HepG2 (cell line): ENCODE data around the gene SCRT2. TPM values are rescaled to one million over a fixed set of nuclear protein-coding genes. Genes with fewer than 3 reads are reported as not detected.

Experiments used
- ARNT2 ChIP-seq: sonication (generic); formaldehyde crosslinking; IDR thresholded peaks from 2 replicates; pipeline ENCODE4 v1.8.0; 2022; ENCODE audit warnings: mild to moderate bottlenecking, low read depth, missing genetic modification reagents, moderate library complexity
- GZF1 ChIP-seq: sonication (generic); formaldehyde crosslinking; IDR thresholded peaks from 2 replicates; pipeline ENCODE4 v1.5.1; 2020; ENCODE audit warnings: mild to moderate bottlenecking, missing genetic modification reagents
- HNRNPLL ChIP-seq: fragments of 200-400 bp; formaldehyde crosslinking; IDR thresholded peaks from 2 replicates; pipeline ENCODE4 v1.6.1; 2017; ENCODE audit warnings: mild to moderate bottlenecking, low read depth, low read length; ENCODE audit not compliant: poor library complexity, severe bottlenecking
- JUNB ChIP-seq: sonication (generic); formaldehyde crosslinking; IDR thresholded peaks from 2 replicates; pipeline ENCODE4 v1.8.0; 2022; ENCODE audit warnings: missing genetic modification reagents, mild to moderate bottlenecking, borderline replicate concordance
- NAIF1 ChIP-seq: sonication (generic); formaldehyde crosslinking; IDR thresholded peaks from 2 replicates; pipeline ENCODE4 v1.5.0; 2020; ENCODE audit warnings: mild to moderate bottlenecking, missing genetic modification reagents, borderline replicate concordance
- RELA ChIP-seq: sonication (generic); formaldehyde crosslinking; IDR thresholded peaks from 2 replicates; pipeline ENCODE4 v1.4.0; 2020; ENCODE audit warnings: missing genetic modification reagents
- SKI ChIP-seq: fragments of 450-650 bp; IDR thresholded peaks from one replicate; pipeline ENCODE4 v1.6.1; 2018; ENCODE audit warnings: mild to moderate bottlenecking; ENCODE audit not compliant: partially characterized antibody
- SNAI1 ChIP-seq: sonication (generic); formaldehyde crosslinking; IDR thresholded peaks from 2 replicates; pipeline ENCODE4 v1.5.0; 2020; ENCODE audit warnings: mild to moderate bottlenecking, missing genetic modification reagents, borderline replicate concordance
- TMF1 ChIP-seq: sonication (generic); formaldehyde crosslinking; IDR thresholded peaks from 2 replicates; pipeline ENCODE4 v1.8.1; 2022; ENCODE audit warnings: low read depth, missing genetic modification reagents
- ZNF34 ChIP-seq: sonication (generic); formaldehyde crosslinking; IDR thresholded peaks from 2 replicates; pipeline ENCODE4 v1.4.0; 2020; ENCODE audit warnings: mild to moderate bottlenecking, missing genetic modification reagents, borderline replicate concordance
- ZNF441 ChIP-seq: sonication (generic); formaldehyde crosslinking; IDR thresholded peaks from 2 replicates; pipeline ENCODE4 v1.7.0; 2021; ENCODE audit warnings: missing genetic modification reagents, borderline replicate concordance
- ZNF768 ChIP-seq: sonication (generic); formaldehyde crosslinking; IDR thresholded peaks from 2 replicates; pipeline ENCODE4 v1.4.0; 2020; ENCODE audit warnings: missing genetic modification reagents
- ZNF776 ChIP-seq: sonication (generic); formaldehyde crosslinking; IDR thresholded peaks from 2 replicates; pipeline ENCODE4 v1.4.0; 2020; ENCODE audit warnings: mild to moderate bottlenecking, missing genetic modification reagents
- ZNF879 ChIP-seq: sonication (generic); formaldehyde crosslinking; IDR thresholded peaks from 2 replicates; pipeline ENCODE4 v1.8.1; 2023; ENCODE audit warnings: missing genetic modification reagents
- ZSCAN31 ChIP-seq: sonication (generic); formaldehyde crosslinking; IDR thresholded peaks from 2 replicates; pipeline ENCODE4 v1.5.0; 2020; ENCODE audit warnings: low read depth, mild to moderate bottlenecking, missing genetic modification reagents
- polyA plus RNA-seq, 8 experiments: library from polyadenylated mRNA; depleted of rRNA in 3 of 8; stranded (reverse) in 7 of 8; unstranded in 1 of 8; fragments of >200 nt; fragmentation: Illumina TruSeq in 4 of 8; extraction: Trizol in 4 of 8; gene quantifications; 2 replicates each; pipeline versions ENCODE4 v1.2.1 to v1.2.3, GENCODE V29; 2011 to 2016; ENCODE audit warnings: low read depth in 4 of 8, missing spikeins in 1 of 8, mixed read lengths in 1 of 8; ENCODE audit not compliant: insufficient read depth in 1 of 8
- total RNA-seq, 5 experiments: library from RNA; depleted of rRNA; stranded (reverse); fragments of >200 nt; fragmentation: Illumina TruSeq; extraction: Trizol; gene quantifications; 2 replicates each; pipeline ENCODE4 v1.2.3, GENCODE V29; 2016; ENCODE audit warnings: low read depth in 1 of 5
- TF ChIP-seq, protein P1 (sequence below): sonication (generic); formaldehyde crosslinking; IDR thresholded peaks from 2 replicates; pipeline ENCODE4 v1.5.1; 2020; ENCODE audit warnings: mild to moderate bottlenecking, missing genetic modification reagents, borderline replicate concordance
- TF ChIP-seq, protein P2 (sequence below): sonication (generic); formaldehyde crosslinking; IDR thresholded peaks from 2 replicates; pipeline ENCODE4 v1.8.0; 2022; ENCODE audit warnings: mild to moderate bottlenecking, missing genetic modification reagents, moderate library complexity
- TF ChIP-seq, protein P3 (sequence below): sonication (generic); formaldehyde crosslinking; IDR thresholded peaks from 2 replicates; pipeline ENCODE4 v1.4.0; 2020; ENCODE audit warnings: missing genetic modification reagents, borderline replicate concordance

The SCRT2 gene
- total and polyA plus RNA-seq, 2 of the 13 experiments (the other 11 are each of a cell fraction or from before 2014, with no cell fraction given): not detected

DNA sequence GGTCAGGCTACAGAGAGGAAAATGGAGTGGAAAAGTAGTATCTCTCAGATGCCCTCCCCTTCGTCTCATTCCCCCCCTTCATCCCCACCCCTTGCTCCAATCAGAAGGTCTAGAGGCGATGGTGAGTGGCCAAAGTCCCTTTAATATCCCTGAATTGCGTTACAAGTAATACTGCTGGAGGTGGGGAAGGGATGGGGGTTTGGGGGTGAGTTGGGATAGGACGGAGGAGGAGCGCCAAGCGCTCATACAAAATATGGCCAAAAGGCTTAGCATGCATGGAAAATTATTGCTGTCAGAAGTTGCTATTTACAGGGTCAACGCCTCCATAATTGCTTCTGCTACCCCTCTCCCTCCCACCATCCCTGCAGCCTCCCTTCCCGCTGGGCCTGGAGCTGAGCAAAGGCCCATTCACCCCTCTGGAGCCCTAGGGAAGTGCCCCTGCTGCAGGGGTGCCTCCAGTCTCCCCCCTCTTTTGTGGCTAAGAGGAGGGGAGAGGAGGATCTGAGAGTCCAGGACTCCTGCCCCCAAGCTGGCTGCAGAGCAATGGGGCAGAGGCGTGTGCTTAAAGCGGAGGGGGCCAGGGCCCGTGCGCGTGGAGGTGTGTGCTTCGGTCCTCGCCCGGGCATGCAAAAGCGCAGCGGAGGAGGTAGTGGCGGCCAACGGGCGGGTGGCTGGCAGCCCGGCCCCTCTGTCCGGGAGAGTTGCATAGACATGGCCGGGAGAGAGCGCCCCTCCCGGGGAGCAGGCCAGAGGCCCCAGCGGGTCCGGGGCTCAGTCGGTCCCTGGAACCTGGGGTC, 13.9 kb downstream of the SCRT2 start (continued):
- TF ChIP-seq, protein P1, sequence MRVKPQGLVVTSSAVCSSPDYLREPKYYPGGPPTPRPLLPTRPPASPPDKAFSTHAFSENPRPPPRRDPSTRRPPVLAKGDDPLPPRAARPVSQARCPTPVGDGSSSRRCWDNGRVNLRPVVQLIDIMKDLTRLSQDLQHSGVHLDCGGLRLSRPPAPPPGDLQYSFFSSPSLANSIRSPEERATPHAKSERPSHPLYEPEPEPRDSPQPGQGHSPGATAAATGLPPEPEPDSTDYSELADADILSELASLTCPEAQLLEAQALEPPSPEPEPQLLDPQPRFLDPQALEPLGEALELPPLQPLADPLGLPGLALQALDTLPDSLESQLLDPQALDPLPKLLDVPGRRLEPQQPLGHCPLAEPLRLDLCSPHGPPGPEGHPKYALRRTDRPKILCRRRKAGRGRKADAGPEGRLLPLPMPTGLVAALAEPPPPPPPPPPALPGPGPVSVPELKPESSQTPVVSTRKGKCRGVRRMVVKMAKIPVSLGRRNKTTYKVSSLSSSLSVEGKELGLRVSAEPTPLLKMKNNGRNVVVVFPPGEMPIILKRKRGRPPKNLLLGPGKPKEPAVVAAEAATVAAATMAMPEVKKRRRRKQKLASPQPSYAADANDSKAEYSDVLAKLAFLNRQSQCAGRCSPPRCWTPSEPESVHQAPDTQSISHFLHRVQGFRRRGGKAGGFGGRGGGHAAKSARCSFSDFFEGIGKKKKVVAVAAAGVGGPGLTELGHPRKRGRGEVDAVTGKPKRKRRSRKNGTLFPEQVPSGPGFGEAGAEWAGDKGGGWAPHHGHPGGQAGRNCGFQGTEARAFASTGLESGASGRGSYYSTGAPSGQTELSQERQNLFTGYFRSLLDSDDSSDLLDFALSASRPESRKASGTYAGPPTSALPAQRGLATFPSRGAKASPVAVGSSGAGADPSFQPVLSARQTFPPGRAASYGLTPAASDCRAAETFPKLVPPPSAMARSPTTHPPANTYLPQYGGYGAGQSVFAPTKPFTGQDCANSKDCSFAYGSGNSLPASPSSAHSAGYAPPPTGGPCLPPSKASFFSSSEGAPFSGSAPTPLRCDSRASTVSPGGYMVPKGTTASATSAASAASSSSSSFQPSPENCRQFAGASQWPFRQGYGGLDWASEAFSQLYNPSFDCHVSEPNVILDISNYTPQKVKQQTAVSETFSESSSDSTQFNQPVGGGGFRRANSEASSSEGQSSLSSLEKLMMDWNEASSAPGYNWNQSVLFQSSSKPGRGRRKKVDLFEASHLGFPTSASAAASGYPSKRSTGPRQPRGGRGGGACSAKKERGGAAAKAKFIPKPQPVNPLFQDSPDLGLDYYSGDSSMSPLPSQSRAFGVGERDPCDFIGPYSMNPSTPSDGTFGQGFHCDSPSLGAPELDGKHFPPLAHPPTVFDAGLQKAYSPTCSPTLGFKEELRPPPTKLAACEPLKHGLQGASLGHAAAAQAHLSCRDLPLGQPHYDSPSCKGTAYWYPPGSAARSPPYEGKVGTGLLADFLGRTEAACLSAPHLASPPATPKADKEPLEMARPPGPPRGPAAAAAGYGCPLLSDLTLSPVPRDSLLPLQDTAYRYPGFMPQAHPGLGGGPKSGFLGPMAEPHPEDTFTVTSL (CRISPR knock-in tag): no peak
- TF ChIP-seq SKI (no peak), SNAI1 (CRISPR knock-in tag) (peak; percentile 34; the same call in 1 of the 2 replicates), HNRNPLL (peak; percentile 50), JUNB (CRISPR knock-in tag) (0 out of 2 replicates have a peak, but pooled peaks have one; percentile 5), ZNF441 (CRISPR knock-in tag) (no peak), RELA (no peak), TMF1 (CRISPR knock-in tag) (no peak), NAIF1 (CRISPR knock-in tag) (no peak), ZNF776 (CRISPR knock-in tag) (peak; percentile 52), ZNF879 (no peak), ZSCAN31 (0 out of 2 replicates have a peak, but pooled peaks have one; percentile 33), ARNT2 (CRISPR knock-in tag) (peak; percentile 61; the same call in 1 of the 2 replicates), ZNF768 (CRISPR knock-in tag) (peak; percentile 63; the same call in 1 of the 2 replicates), GZF1 (CRISPR knock-in tag) (no peak), ZNF34 (no peak)
- TF ChIP-seq, protein P2, sequence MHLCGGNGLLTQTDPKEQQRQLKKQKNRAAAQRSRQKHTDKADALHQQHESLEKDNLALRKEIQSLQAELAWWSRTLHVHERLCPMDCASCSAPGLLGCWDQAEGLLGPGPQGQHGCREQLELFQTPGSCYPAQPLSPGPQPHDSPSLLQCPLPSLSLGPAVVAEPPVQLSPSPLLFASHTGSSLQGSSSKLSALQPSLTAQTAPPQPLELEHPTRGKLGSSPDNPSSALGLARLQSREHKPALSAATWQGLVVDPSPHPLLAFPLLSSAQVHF (CRISPR knock-in tag): 0 out of 2 replicates have a peak, but pooled peaks have one; percentile 14
- TF ChIP-seq, protein P3, sequence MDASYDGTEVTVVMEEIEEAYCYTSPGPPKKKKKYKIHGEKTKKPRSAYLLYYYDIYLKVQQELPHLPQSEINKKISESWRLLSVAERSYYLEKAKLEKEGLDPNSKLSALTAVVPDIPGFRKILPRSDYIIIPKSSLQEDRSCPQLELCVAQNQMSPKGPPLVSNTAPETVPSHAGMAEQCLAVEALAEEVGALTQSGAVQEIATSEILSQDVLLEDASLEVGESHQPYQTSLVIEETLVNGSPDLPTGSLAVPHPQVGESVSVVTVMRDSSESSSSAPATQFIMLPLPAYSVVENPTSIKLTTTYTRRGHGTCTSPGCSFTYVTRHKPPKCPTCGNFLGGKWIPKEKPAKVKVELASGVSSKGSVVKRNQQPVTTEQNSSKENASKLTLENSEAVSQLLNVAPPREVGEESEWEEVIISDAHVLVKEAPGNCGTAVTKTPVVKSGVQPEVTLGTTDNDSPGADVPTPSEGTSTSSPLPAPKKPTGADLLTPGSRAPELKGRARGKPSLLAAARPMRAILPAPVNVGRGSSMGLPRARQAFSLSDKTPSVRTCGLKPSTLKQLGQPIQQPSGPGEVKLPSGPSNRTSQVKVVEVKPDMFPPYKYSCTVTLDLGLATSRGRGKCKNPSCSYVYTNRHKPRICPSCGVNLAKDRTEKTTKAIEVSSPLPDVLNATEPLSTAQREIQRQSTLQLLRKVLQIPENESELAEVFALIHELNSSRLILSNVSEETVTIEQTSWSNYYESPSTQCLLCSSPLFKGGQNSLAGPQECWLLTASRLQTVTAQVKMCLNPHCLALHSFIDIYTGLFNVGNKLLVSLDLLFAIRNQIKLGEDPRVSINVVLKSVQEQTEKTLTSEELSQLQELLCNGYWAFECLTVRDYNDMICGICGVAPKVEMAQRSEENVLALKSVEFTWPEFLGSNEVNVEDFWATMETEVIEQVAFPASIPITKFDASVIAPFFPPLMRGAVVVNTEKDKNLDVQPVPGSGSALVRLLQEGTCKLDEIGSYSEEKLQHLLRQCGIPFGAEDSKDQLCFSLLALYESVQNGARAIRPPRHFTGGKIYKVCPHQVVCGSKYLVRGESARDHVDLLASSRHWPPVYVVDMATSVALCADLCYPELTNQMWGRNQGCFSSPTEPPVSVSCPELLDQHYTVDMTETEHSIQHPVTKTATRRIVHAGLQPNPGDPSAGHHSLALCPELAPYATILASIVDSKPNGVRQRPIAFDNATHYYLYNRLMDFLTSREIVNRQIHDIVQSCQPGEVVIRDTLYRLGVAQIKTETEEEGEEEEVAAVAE (CRISPR knock-in tag): no peak
